Suppressor macrophage treated with lipopolysaccharide for 4 hours (primary cell): ENCODE data around the gene C19orf73.

Experiments used
- DNase-seq: peaks from one replicate; pipeline ENCODE4 v3.0.0-alpha.2; 2020

The C19orf73 gene

DNA sequence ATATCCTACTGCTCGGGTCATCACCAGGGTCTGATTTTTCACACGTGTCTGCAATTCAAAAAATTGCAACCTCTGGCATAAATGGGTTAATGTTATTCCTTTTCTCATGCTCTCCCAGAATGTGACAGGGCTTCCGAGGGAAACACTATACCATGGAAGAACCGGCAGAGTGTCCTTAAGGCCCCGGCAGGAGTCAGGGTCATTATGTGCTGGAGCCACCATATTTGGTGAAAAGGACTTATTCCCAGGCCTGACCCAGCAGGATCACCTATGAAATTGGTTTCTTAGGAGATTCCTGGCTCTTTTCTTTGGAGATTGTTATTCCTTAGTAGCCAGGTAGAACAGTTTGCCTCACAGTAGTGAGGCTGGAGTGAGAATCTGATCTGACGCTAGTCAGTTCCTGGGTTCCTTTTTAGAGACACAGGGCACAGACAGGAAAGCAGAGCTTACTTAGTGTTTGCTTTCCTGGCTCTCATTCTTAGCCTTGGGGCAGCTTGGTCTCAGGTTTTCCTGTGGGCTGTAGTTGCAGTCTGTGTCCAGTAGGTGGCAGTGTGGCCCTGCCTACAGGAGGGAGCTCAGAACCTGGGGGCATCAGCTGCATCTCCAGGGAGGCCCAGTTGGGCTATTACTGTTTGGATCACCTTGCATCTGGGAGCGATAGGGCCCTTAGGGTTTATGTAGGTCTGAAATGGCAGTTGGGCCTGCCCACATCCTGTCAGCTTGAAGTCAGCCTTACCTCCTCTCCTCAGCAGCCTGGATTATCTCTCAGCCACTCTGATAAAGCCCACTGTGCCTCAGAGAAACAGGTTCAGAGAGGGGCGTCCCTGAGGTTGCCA lies 21.3 kb downstream of the C19orf73 start:
- DNase-seq = peak; percentile 79

DNA sequence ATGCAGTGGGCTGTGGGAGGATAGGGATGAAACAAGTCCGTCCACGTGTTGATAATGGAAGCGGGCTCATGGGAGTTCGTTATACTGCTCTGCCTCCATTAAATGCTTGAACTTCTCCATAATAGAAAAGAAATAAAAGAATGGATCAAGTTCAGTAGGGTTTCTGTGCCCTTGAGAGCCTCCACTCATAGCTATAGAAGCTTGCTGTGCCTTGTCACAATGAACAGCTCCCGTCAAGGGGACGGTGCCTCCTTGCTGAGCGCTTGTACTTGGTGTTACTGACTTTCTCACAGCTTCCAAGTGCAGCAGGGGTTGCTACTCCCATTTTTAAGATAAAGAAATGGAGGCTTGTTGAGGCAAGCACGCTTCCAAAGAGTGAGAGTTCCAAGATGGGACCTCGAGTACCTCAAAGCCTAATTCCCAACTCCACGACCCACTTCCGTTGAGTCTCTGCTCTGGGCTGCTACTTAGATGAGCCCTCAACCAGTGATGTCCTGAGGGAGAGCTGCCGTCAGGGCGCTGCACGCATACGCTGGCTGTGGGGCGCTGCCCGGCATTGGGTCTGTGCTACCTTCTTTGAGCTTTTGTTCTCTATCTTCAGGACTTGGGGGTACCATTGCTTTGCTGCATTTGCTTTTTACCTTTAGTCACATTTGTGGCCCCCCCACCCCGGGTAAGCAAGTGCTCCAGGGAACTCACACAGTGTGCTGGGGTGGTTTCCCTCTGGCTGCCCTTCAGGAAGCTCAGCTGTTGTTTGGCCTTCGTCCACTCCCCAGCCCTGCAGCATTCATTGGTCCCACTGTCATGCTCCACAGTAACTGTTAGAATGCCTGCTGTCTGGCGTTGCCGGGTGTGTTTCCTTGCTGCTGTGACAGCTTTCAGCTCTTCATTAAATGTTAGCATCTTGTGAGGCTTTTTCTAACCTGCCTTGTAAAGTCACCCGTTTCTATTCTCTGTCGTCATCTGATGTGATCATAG lies 24.1 kb downstream of the C19orf73 start:
- DNase-seq = no peak

DNA sequence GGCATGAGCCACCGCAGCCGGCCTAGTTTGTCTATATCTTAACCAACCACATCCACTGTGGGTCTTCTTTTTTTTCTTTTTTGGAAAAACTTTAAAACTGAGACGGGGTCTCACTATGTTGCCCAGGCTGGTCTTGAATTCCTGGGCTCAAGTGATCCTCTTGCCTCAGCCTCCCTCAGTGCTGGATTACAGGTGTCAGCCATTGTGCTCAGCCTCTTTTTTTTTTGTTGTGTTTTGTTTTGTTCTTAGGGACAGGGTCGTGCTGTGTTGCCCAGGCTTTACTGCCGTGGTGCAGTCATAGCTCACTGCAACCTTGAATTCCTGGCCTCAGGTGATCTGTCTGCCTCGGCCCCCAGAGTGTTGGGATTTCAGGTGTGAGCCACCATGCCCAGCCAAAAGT lies 26.3 kb downstream of the C19orf73 start:
- DNase-seq = no peak

DNA sequence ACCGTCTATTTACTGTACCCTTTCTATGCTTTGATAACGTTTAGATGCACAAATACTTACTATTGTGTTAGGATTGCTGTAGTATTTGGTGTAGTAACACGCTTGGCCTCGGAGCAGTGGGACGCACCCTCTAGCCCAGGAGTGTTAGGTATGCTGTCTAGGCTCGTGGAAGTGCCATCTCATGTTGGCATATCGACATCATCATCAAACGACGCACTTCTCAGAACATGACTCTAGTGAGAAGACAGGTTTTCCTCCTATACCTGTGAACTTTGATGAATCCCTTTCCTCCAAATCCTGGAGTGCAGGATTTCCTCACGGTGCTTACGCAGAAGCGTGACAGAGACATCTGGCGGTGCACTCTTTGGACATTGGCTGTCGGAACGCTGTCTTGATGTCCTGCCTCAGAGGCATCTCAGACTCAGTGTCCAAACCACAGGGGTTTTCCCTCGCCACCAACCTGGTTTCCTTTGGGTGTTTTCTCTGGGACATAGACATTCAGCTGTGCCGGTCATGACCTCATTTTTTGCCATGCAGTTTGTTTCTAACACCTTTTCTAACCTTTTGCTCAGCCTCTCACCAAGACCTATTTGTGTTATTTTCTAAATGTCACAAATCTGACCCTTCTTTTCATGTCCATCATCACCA lies 27.4 kb downstream of the C19orf73 start:
- DNase-seq = no peak

DNA sequence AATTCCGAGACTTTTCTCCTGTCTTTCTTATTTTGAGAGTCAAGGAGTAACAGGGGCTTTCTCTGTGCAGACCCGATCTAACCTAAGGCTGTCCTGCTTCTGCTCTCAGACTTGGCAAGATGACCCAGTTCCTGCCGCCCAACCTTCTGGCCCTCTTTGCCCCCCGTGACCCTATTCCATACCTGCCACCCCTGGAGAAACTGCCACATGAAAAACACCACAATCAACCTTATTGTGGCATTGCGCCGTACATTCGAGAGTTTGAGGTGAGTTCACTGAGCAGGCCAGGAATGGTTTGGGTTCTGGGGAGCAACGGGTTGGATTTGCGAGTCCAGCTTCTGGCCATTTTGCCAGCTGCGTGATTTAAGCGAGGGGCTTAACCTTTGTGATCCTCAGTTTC lies 32.6 kb downstream of the C19orf73 start:
- no peak for DNase-seq

DNA sequence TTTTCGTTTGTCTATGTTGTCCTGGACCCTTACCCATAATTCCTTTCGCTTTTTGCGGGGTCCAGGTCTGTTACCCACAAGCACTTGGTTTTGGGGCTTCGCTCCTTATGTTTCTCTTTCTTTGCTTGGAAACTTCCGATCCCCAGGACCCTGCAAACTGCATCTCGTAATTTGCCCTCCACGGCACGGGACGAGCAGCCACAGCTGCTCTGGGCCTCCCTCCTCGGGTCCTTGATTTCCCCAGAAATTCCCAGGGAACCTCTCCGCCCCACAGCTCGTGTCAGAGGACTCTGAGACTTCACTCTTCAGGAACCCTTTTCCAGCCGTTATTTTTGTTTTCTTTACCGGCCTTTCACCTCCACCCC lies 33.1 kb downstream of the C19orf73 start:
- no peak for DNase-seq

DNA sequence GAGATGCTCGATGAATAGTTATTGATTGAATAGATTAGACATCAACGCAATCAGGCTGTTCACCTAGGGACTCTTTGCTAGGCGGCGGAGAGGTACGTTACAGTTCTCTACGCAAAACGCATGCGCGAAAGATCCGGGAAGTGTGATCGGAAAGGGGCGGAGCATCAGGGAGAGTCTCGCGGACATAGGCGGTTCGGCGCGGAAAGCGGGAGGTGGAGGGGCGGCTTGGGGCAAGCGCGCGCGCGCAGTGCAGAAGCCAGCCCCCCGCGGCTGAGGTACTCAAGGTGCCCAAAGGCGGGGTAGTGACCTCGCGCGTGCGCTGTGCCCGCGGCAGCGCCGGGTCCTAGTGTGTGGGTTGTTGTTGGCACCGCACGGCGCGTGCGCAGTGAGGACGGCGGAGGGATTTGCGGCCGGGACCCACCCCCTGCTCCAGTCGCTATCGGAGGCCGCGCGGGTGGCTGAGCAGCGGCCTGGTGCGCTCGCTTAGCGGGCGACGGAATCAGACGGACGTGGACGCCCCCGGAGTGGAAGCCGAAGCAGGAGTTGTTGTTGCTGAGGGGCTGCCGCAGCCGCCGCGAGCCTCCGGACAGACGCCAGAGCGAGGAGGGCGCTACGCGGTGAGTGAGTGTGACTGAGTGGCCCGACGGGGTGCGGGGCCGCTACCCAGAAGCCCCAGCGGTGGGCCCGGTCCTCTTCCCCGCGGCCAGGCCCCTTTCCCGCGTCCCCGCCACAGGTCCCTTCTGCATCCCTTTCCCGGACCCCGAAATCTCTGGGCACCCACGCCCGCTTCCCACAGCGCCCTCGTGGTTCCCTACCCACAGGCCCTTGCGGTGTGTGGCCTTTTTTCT lies 33.7 kb downstream of the C19orf73 start, which contains the start of gene SNRNP70:
Gene SNRNP70 (plus strand): TSS at position 432 of the 848 bp plus-strand sequence. CDS start 964 bp downstream, outside the sequence.
- peak; percentile 100 for DNase-seq

DNA sequence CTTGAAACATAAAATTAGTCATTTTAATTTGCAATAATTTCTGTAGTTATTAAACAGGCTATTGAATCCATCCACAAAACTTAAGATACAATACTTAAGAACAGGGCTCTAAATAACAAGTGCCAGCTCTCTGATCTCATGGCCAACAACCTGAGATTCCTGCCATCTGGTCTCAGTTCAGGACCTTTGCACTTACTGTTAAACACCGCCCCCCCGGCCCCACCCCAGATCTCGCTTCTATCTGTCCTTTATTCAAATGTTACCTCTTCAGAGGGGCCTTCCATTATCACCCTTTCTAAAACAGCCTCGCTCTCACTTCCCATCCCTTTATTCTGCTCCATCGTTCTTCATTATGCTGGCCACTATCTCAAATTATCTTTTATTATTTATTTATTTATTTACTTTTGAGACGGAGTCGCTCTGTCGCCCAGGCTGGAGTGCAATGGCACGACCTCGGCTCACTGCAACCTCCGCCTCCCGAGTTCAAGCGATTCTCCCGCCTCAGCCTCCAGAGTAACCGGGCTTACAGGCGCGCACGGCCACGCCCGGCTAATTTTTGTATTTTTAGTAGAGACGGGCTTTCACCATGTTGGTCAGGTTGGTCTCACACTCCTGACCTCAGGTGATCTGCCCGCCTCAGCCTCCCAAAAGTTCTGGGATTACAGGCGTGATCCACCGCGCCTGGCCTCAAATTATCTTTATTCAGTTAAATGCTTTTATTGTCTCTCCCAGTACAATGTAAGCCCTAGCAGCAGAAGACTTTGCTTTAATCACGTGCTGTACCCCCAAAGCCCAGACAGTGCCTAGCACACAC lies 34.5 kb downstream of the C19orf73 start:
- DNase-seq = no peak

DNA sequence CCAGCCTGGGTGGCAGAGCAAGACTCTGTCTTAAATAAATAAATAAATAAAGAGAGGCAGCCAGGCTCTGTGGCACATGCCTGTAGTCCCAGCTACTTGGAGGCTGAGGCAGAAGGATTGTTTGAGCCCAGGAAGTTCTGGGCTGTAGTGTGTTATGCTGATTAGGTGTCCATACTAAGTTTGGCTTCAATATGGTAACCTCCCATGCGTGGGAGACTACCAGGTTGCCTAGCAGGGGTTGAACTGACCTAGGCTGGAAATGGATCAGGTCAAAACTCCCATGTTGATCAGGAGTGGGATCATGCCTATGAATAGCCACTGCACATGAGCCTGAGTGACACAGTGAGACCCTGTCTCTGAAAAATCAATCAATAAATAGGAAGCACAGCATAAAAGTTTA lies 37.7 kb downstream of the C19orf73 start:
- DNase-seq = no peak

DNA sequence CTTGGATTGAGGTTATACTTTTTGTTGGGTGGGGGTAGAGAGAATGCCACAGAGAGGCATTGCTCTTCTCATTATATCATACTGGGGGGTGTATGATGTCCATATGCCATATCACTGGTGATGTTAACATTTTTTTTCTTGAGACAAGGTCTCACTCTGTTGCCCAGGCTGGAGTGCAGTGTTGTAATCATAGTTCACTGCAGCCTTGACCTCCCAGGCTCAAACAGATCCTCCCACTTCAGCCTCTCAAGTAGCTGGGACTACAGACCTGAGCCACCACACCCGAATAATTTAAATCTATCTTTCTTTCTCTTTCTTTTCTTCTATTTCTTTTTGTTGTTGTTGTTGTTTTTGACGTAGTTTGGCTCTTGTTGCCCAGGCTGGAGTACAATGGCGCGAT lies 38.6 kb downstream of the C19orf73 start:
- no peak for DNase-seq

DNA sequence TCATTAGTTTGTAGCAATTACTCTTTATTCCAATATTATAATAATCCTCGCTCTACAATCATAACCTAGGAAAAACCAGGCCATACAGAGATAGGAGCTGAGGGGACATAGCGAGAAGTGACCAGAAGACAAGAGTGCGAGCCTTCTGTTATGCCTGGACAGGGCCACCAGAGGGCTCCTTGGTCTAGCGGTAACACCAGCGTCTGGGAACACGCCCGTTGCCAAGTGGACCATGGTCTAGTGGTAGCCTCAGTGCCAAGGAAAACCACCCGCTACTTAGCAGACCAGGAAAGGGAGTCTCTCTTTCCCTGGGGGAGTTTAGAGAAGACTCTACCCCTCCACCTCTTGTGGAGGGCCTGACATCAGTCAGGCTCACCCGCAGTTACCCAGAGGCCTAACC lies 44.1 kb downstream of the C19orf73 start:
- peak; percentile 33 for DNase-seq

DNA sequence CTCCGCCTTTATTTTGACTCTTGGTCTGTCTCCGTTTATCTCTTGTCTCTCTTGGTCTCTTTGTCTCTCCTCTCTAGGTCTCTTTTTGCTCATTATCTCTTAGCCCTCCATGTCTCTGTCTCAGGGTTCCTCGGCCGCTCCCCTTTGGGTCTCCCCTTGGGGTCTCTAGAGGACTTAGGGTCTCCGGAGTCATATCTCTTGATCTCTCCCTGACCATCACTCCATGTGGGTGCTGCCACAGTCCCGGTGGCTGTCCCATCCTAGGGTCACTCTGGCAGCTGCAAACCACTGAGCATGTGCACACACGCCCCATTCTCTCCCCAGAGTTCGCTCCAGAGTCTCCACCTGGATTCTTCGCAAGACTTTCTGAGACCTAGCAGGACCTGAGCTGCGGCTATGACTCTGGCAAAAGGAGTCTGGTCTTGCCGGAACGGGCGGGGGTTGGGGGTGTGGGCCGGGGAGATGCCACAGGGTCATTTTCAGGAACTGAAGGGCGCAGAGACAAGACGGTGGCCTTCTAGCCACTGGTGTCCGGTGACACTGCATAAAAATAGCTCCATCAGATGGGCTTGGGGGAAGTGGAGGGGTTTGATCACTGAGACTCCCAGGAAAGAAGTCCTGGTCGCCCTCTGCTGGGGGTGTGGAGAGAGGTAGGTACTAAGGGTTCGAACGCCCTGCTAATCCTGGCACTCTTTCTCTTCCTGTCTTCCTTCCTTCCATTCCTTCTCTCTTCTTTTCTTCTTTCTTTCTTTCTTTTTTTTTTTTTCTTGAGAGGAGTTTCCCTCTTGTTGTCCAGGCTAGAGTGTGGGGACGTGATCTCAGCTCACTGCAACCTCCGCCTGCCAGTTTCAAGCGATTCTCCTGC lies 45.2 kb downstream of the C19orf73 start:
- no peak for DNase-seq

DNA sequence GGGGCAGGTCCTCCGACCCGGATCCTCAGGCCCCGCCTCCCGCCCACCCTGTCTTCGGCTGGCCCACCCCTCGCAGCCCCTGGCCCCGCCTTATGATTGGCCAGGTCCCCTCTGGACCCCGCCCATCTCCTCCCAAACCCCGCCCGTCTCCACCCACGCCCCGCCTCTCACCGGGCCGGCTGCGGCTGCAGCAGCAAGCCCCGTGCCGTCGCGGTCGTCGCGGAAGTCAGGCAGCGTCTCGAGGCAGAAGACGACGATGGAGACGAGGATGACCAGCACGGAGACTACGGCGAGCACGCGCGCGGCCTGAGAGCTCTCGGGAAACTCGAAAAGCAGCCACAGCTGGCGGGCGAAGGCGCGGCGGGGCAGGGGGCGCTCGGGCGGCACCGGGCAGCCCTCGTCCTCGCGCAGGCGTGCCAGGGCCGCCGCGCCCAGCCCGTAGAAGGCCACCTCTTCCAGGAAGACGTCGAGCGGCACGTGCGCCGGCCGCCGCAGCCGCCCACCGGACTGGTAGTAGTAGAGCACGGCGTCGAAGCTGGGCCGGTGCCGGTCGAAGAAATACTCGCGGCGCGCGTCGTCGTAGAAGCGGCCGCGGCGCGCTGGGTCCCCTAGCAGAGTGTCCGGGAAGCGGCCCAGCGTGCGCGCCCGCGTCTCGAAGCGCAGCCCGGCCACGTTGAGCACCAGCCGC lies 46.9 kb downstream of the C19orf73 start:
- no peak for DNase-seq

DNA sequence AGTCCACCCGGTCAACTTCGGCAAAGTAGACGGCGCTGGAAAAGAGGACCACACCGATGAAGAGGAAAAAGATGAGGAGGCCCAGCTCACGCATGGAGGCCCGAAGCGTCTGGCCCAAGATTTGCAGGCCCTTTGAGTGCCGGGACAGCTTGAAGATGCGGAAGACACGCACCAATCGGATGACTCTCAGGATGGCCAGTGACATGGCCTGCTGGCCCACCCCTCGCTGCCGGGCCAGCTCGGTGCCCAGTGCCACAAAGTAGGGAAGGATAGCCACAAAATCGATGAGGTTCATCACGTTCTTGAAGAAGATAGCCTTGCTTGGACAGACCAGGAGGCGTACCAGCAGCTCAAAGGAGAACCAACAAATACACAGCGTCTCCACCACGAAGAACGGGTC lies 48.5 kb downstream of the C19orf73 start:
- no peak for DNase-seq

DNA sequence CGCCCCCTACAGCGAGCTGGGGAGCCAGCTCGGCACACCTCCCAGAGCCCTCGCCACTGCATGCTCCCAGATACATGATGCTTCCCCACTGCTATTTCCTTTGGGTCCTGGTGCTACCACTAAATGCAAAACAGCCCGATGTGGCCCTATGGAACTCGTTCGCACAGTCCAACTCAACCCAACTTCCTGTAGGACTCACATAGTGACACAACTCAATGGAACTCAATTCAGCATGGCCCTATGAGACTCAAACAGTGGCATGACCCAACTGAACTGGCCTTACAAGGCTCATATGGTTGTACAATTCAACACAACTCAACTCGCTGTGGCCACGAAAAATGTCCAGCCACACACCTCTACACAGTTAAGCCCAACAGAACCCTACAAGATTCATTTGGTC lies 49.9 kb downstream of the C19orf73 start:
- no peak for DNase-seq
